ENCODE data around the gene SNX33.

- TF ChIP-seq CTCF (IDR thresholded peaks at IDR 0.05; ENCODE audit: low read length) (no peak), EZH2 (IDR thresholded peaks at IDR 0.05; ENCODE audit: borderline replicate concordance, low read length) (no peak)
Measured at GRCh38 chr15:75649045-75649761, 1.5 kb downstream of the SNX33 start.

Measured in OCI-LY1 (cell line).